HepG2 (cell line): ENCODE measurements around the gene PDSS2. TPM values are rescaled to one million over a fixed set of nuclear protein-coding genes. Genes with fewer than 3 reads are reported as not detected.
A peak's percentile ranks its signal among the peaks of the same experiment; 100 is the strongest.

ENCODE experiments used
- AHR ChIP-seq: IDR thresholded peaks from 2 replicates; pipeline ENCODE4 v1.6.1; 2018; ENCODE audit warnings: missing genetic modification reagents, missing compliant biosample characterization
- BRD4 ChIP-seq: sonication (generic); formaldehyde crosslinking; IDR thresholded peaks from 2 replicates; pipeline ENCODE4 v1.4.0; 2020; ENCODE audit warnings: missing genetic modification reagents
- CBX2 ChIP-seq, 2 experiments: fragments of 200-600 bp in 1 of 2; sonication (generic); formaldehyde crosslinking in 1 of 2; IDR thresholded peaks; 2 replicates each; pipeline versions ENCODE4 v1.7.0 to v1.8.1; 2018 to 2022; ENCODE audit warnings: low read depth in 2 of 2, low read length in 1 of 2, mild to moderate bottlenecking in 1 of 2, missing genetic modification reagents in 1 of 2
- HDAC6 ChIP-seq: fragments of 200-600 bp; sonication (generic); IDR thresholded peaks from 2 replicates; pipeline ENCODE4 v1.7.0; 2017; ENCODE audit warnings: mild to moderate bottlenecking, antibody characterized with exemption, low read length, low read depth
- JDP2 ChIP-seq: sonication (generic); formaldehyde crosslinking; IDR thresholded peaks from 2 replicates; pipeline ENCODE4 v1.8.1; 2022; ENCODE audit warnings: missing genetic modification reagents, borderline replicate concordance
- MAFF ChIP-seq: IDR thresholded peaks from 2 replicates; pipeline ENCODE4 v1.6.1; 2011; ENCODE audit warnings: low read depth, low read length, improper control_type of control experiment
- MYNN ChIP-seq: sonication (generic); formaldehyde crosslinking; IDR thresholded peaks from 2 replicates; pipeline ENCODE4 v1.4.0; 2020; ENCODE audit warnings: mild to moderate bottlenecking, low read depth, missing genetic modification reagents
- PAF1 ChIP-seq: IDR thresholded peaks from 2 replicates; pipeline ENCODE4 v1.6.1; 2016; ENCODE audit warnings: missing genetic modification reagents, missing compliant biosample characterization
- PTBP1 ChIP-seq: fragments of 200-400 bp; formaldehyde crosslinking; IDR thresholded peaks from 2 replicates; pipeline ENCODE4 v1.6.1; 2018; ENCODE audit warnings: low read length, low read depth; ENCODE audit not compliant: poor library complexity, severe bottlenecking
- SIN3B ChIP-seq: fragments of 150-350 bp; IDR thresholded peaks from 2 replicates; pipeline ENCODE4 v1.6.1; 2014; ENCODE audit warnings: low read length
- ZBTB1 ChIP-seq: sonication (generic); formaldehyde crosslinking; IDR thresholded peaks from 2 replicates; pipeline ENCODE4 v1.4.0; 2020; ENCODE audit warnings: missing genetic modification reagents, borderline replicate concordance
- ZMYM4 ChIP-seq: sonication (generic); formaldehyde crosslinking; IDR thresholded peaks from 2 replicates; pipeline ENCODE4 v1.8.1; 2023; ENCODE audit warnings: mild to moderate bottlenecking, missing genetic modification reagents
- ZNF121 ChIP-seq: sonication (generic); formaldehyde crosslinking; IDR thresholded peaks from 2 replicates; pipeline ENCODE4 v1.5.0; 2020; ENCODE audit warnings: mild to moderate bottlenecking, missing genetic modification reagents
- ZNF160 ChIP-seq: sonication (generic); formaldehyde crosslinking; IDR thresholded peaks from 2 replicates; pipeline ENCODE4 v1.8.0; 2022; ENCODE audit warnings: mild to moderate bottlenecking, inconsistent platforms, missing genetic modification reagents
- ZNF432 ChIP-seq: sonication (generic); formaldehyde crosslinking; IDR thresholded peaks from 2 replicates; pipeline ENCODE4 v1.5.0; 2020; ENCODE audit warnings: missing genetic modification reagents, mild to moderate bottlenecking, borderline replicate concordance
- ZNF850 ChIP-seq: sonication (generic); formaldehyde crosslinking; conservative IDR thresholded peaks from 2 replicates; pipeline ENCODE4 v1.9.0; 2021; ENCODE audit warnings: mild to moderate bottlenecking, missing genetic modification reagents
- polyA plus RNA-seq, 8 experiments: library from polyadenylated mRNA; depleted of rRNA in 3 of 8; stranded (reverse) in 7 of 8; unstranded in 1 of 8; fragments of >200 nt; fragmentation: Illumina TruSeq in 4 of 8; extraction: Trizol in 4 of 8; gene quantifications; 2 replicates each; pipeline versions ENCODE4 v1.2.1 to v1.2.3, GENCODE V29; 2011 to 2016; ENCODE audit warnings: low read depth in 4 of 8, missing spikeins in 1 of 8, mixed read lengths in 1 of 8; ENCODE audit not compliant: insufficient read depth in 1 of 8
- total RNA-seq, 5 experiments: library from RNA; depleted of rRNA; stranded (reverse); fragments of >200 nt; fragmentation: Illumina TruSeq; extraction: Trizol; gene quantifications; 2 replicates each; pipeline ENCODE4 v1.2.3, GENCODE V29; 2016; ENCODE audit warnings: low read depth in 1 of 5
- TF ChIP-seq, protein P1 (sequence below): sonication (generic); formaldehyde crosslinking; IDR thresholded peaks from 2 replicates; pipeline ENCODE4 v1.9.0; 2021; ENCODE audit warnings: mild to moderate bottlenecking, missing genetic modification reagents
- TF ChIP-seq, protein P2 (sequence below): sonication (generic); formaldehyde crosslinking; IDR thresholded peaks from 2 replicates; pipeline ENCODE4 v1.8.0; 2022; ENCODE audit warnings: low read depth, missing genetic modification reagents
- TF ChIP-seq, protein P3 (sequence below): IDR thresholded peaks from 2 replicates; pipeline ENCODE4 v1.6.1; 2016; ENCODE audit warnings: missing biosample characterization, missing genetic modification reagents, low read depth
- TF ChIP-seq, protein P4 (sequence below): sonication (generic); formaldehyde crosslinking; IDR thresholded peaks from 2 replicates; pipeline ENCODE4 v1.8.0; 2022; ENCODE audit warnings: mild to moderate bottlenecking, missing genetic modification reagents, moderate library complexity

The PDSS2 gene
- total and polyA plus RNA-seq, 2 of the 13 experiments (the other 11 are each of a cell fraction or from before 2014, with no cell fraction given) = 16.2 to 17.0 TPM

DNA sequence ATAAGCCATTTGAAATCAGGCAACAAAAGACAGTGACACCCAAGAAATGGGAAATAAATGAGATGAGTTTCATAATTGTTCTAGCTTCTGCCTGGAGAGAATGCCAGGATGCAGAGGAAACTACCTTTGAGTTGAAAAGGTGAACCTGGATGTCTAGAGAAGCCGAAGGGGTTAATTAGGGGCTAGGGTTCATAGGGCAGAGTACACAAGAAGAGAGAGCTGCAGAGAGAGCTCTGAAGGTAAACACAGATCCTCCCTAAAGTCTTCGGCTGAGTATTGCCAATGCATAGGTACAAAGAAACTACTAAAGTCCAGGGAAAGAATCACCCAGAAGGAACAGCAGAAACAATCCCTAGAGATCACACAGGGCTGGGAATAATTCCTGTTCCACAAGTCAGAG is 224.4 kb downstream of the PDSS2 start (continued):
- TF ChIP-seq PTBP1 = no peak
- TF ChIP-seq MAFF = no peak
- no peak for TF ChIP-seq MYNN
- TF ChIP-seq, protein P1, sequence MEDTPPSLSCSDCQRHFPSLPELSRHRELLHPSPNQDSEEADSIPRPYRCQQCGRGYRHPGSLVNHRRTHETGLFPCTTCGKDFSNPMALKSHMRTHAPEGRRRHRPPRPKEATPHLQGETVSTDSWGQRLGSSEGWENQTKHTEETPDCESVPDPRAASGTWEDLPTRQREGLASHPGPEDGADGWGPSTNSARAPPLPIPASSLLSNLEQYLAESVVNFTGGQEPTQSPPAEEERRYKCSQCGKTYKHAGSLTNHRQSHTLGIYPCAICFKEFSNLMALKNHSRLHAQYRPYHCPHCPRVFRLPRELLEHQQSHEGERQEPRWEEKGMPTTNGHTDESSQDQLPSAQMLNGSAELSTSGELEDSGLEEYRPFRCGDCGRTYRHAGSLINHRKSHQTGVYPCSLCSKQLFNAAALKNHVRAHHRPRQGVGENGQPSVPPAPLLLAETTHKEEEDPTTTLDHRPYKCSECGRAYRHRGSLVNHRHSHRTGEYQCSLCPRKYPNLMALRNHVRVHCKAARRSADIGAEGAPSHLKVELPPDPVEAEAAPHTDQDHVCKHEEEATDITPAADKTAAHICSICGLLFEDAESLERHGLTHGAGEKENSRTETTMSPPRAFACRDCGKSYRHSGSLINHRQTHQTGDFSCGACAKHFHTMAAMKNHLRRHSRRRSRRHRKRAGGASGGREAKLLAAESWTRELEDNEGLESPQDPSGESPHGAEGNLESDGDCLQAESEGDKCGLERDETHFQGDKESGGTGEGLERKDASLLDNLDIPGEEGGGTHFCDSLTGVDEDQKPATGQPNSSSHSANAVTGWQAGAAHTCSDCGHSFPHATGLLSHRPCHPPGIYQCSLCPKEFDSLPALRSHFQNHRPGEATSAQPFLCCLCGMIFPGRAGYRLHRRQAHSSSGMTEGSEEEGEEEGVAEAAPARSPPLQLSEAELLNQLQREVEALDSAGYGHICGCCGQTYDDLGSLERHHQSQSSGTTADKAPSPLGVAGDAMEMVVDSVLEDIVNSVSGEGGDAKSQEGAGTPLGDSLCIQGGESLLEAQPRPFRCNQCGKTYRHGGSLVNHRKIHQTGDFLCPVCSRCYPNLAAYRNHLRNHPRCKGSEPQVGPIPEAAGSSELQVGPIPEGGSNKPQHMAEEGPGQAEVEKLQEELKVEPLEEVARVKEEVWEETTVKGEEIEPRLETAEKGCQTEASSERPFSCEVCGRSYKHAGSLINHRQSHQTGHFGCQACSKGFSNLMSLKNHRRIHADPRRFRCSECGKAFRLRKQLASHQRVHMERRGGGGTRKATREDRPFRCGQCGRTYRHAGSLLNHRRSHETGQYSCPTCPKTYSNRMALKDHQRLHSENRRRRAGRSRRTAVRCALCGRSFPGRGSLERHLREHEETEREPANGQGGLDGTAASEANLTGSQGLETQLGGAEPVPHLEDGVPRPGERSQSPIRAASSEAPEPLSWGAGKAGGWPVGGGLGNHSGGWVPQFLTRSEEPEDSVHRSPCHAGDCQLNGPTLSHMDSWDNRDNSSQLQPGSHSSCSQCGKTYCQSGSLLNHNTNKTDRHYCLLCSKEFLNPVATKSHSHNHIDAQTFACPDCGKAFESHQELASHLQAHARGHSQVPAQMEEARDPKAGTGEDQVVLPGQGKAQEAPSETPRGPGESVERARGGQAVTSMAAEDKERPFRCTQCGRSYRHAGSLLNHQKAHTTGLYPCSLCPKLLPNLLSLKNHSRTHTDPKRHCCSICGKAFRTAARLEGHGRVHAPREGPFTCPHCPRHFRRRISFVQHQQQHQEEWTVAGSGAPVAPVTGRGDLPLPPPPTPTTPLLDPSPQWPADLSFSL (CRISPR knock-in tag) = no peak
- no peak for TF ChIP-seq ZNF850 (CRISPR knock-in tag)
- TF ChIP-seq, protein P2, sequence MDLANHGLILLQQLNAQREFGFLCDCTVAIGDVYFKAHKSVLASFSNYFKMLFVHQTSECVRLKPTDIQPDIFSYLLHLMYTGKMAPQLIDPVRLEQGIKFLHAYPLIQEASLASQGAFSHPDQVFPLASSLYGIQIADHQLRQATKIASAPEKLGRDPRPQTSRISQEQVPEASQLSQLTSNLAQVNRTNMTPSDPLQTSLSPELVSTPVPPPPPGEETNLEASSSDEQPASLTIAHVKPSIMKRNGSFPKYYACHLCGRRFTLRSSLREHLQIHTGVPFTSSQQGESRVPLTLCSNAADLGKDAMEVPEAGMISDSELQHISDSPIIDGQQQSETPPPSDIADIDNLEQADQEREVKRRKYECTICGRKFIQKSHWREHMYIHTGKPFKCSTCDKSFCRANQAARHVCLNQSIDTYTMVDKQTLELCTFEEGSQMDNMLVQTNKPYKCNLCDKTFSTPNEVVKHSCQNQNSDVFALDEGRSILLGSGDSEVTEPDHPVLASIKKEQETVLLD = no peak
- no peak for TF ChIP-seq ZNF160 (CRISPR knock-in tag)
- TF ChIP-seq PAF1 (CRISPR knock-in tag) = no peak
- TF ChIP-seq BRD4 (CRISPR knock-in tag) = no peak
- TF ChIP-seq JDP2 (CRISPR knock-in tag) = no peak
- TF ChIP-seq, protein P3, sequence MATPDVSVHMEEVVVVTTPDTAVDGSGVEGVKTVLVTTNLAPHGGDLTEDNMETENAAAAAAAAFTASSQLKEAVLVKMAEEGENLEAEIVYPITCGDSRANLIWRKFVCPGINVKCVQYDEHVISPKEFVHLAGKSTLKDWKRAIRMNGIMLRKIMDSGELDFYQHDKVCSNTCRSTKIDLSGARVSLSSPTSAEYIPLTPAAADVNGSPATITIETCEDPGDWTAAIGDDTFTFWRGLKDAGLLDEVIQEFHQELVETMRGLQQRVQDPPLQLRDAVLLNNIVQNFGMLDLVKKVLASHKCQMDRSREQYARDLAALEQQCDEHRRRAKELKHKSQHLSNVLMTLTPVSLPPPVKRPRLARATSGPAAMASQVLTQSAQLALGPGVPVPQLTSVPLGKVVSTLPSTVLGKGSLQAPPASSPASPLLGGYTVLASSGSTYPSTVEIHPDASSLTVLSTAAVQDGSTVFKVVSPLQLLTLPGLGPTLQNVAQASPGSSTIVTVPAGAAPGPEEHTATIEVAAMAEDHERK (CRISPR knock-in tag) = no peak
- TF ChIP-seq ZMYM4 (CRISPR knock-in tag) = peak; percentile 47
- TF ChIP-seq ZNF432 (CRISPR knock-in tag) = no peak
- TF ChIP-seq AHR (CRISPR knock-in tag) = no peak
- TF ChIP-seq HDAC6 = no peak
- no peak for TF ChIP-seq CBX2 (IDR thresholded peaks at IDR 0.05; ENCODE audit: low read depth, low read length)
- TF ChIP-seq CBX2 (CRISPR knock-in tag; IDR thresholded peaks at IDR 0.05; ENCODE audit: low read depth) = no peak
- TF ChIP-seq, protein P4, sequence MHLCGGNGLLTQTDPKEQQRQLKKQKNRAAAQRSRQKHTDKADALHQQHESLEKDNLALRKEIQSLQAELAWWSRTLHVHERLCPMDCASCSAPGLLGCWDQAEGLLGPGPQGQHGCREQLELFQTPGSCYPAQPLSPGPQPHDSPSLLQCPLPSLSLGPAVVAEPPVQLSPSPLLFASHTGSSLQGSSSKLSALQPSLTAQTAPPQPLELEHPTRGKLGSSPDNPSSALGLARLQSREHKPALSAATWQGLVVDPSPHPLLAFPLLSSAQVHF (CRISPR knock-in tag) = no peak
- no peak for TF ChIP-seq ZBTB1 (CRISPR knock-in tag)
- no peak for TF ChIP-seq SIN3B
- TF ChIP-seq ZNF121 (CRISPR knock-in tag) = no peak
